Left renal pelvis (tissue), 4 donors: Measurements from ENCODE around the gene TAGLN. TPM values are rescaled to one million over a fixed set of nuclear protein-coding genes. Genes with fewer than 3 reads are reported as not detected.
"Not testable (repeated sequence)": the region's sequence is repeated elsewhere in the genome, so short reads cannot be mapped to it uniquely, and the experiment has no call there.

ENCODE experiments used
- DNase-seq, 4 donors: peaks; one replicate each; pipeline ENCODE4 v3.0.0-alpha.2; 2013; ENCODE audit warnings: low read depth in 4 of 4, low spot score in 3 of 4
- polyA plus RNA-seq, 4 donors: library from polyadenylated mRNA; unstranded; fragments of 120-200 nt; gene quantifications; one replicate each; pipeline ENCODE4 v1.2.1, GENCODE V29; 2013; ENCODE audit not compliant: insufficient read length in 4 of 4

The TAGLN gene
- polyA plus RNA-seq, 4 donors, result 130 to 307 (median 140) TPM

GRCh38 chr11:117195258-117195657, 3.9 kb upstream of the TAGLN start:
- DNase-seq, result no peak

GRCh38 chr11:117195761-117196160, 3.4 kb upstream of the TAGLN start:
- no peak for DNase-seq

GRCh38 chr11:117197006-117197405, 2.2 kb upstream of the TAGLN start:
- no peak for DNase-seq

- no peak for DNase-seq
Observed at GRCh38 chr11:117197516-117198456, 1.4 kb upstream of the TAGLN start.

- no peak for DNase-seq
Observed at GRCh38 chr11:117198613-117199012, 557 bp upstream of the TAGLN start.

- no peak for DNase-seq
Observed at GRCh38 chr11:117199916-117200812, 994 bp downstream of the TAGLN start.

- no peak for DNase-seq
Observed at GRCh38 chr11:117200813-117201657, 1.9 kb downstream of the TAGLN start.

GRCh38 chr11:117201658-117202305, 2.6 kb downstream of the TAGLN start:
- no peak for DNase-seq

- DNase-seq, result no peak
Observed at GRCh38 chr11:117202386-117203068, 3.4 kb downstream of the TAGLN start.

- no peak for DNase-seq
Observed at GRCh38 chr11:117203069-117203407, 3.9 kb downstream of the TAGLN start.

- DNase-seq, result no peak
Observed at GRCh38 chr11:117204283-117205080, 5.3 kb downstream of the TAGLN start.

- no peak for DNase-seq
Observed at GRCh38 chr11:117205211-117205818, 6.1 kb downstream of the TAGLN start.

GRCh38 chr11:117206111-117206510, 6.9 kb downstream of the TAGLN start:
- not testable (repeated sequence) for DNase-seq

GRCh38 chr11:117206859-117207258, 7.7 kb downstream of the TAGLN start:
- not testable (repeated sequence) for DNase-seq

GRCh38 chr11:117207481-117207880, 8.3 kb downstream of the TAGLN start:
- DNase-seq, result not testable (repeated sequence)

- DNase-seq, result not testable (repeated sequence)
Observed at GRCh38 chr11:117208710-117209109, 9.5 kb downstream of the TAGLN start.

GRCh38 chr11:117209351-117210125, 10.4 kb downstream of the TAGLN start:
- not testable (repeated sequence) for DNase-seq
